HG02610 (cell line): ENCODE results near the gene LIN54.
"Not testable (repeated sequence)": the region's sequence is repeated elsewhere in the genome, so short reads cannot be mapped to it uniquely, and the experiment has no call there.

ENCODE experiments used
- ATAC-seq: cut with Tn5 transposase; IDR thresholded peaks from one replicate; pipeline ENCODE4 v1.9.1; 2021; ENCODE audit warnings: mild to moderate bottlenecking, moderate library complexity; ENCODE audit not compliant: unreplicated experiment

Gene LIN54

DNA sequence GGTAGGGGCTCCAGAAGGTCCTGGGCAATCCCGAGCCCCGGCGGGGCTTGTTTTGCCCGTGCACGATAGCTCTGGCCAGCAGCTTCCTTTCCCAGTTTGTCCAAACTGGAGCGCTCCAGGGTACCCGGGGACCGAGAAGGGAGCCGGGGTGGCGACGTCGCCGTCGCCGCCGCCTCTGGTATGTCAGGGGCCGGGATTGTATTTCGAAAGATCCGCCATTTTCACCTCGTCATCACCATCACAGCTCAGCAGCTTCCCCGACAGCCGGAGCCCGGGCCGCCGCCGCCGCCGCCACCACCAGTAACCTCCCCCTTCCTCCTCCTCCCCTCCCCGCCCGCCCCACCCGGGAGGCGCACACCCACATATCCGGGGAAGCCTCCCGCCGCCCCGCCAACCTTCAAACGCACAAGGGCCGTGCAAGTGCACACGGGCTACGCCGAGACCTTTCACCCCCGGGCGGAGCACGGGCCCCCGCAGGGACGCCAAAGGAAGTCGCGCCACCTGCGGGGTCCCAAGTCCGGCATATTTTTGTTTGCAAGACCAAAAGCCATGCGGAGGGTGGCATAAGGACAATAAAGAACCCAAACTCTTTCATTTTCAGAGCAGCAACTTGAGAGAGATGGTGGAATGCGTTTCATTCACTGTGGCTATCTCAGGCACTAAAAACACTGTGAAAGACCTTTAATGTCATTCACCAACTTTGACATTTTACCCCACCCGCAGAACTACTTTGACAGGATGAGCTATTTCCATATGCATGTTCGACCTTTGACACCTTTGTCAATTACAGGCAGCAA is at the start of gene LIN54:
Gene LIN54 (minus strand): TSS at position 302 of the 797 bp plus-strand sequence. CDS start 25,979 bp downstream, outside the sequence.
- peak; percentile 38 for ATAC-seq

GRCh38 chr4:83054928-83055327 is 44.3 kb upstream of the LIN54 start:
- no peak for ATAC-seq

GRCh38 chr4:83048781-83049180 is 38.2 kb upstream of the LIN54 start:
- not testable (repeated sequence) for ATAC-seq

- ATAC-seq: no peak
Measured at GRCh38 chr4:83046693-83047473, 36.3 kb upstream of the LIN54 start.

GRCh38 chr4:83043801-83044407 is 33.3 kb upstream of the LIN54 start:
- ATAC-seq: no peak

- ATAC-seq: not testable (repeated sequence)
Measured at GRCh38 chr4:83043157-83043556, 32.5 kb upstream of the LIN54 start.

GRCh38 chr4:83040269-83040668 is 29.6 kb upstream of the LIN54 start:
- no peak for ATAC-seq

- no peak for ATAC-seq
Measured at GRCh38 chr4:83036991-83037665, 26.5 kb upstream of the LIN54 start.

- peak; percentile 99 for ATAC-seq
Measured at GRCh38 chr4:83034630-83035494, 24.2 kb upstream of the LIN54 start, which contains the start of gene COPS4. Gene COPS4 (plus strand): TSS chr4:83035183. CDS start chr4:83035225, 42 bp downstream.

DNA sequence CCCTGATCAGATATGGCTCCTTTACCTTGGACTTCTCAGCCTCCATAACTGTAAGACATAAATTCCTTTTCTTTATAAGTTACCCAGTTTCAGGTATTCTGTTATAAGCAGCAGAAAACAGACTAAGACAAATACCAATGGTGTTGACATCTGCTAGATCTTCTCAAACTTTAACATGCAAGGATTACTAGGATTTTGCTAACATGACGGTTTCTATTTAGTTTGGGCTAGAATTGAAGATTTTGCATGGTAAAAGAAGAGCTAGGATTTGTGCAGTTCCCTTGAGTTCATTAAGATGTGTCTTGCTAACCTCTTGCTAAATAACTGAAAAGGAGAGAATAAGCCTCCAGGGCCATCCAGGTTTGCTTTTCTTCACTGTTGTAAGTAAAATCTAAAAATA is 19.1 kb upstream of the LIN54 start:
- ATAC-seq: no peak

GRCh38 chr4:83028976-83029375 is 18.4 kb upstream of the LIN54 start:
- ATAC-seq: no peak

DNA sequence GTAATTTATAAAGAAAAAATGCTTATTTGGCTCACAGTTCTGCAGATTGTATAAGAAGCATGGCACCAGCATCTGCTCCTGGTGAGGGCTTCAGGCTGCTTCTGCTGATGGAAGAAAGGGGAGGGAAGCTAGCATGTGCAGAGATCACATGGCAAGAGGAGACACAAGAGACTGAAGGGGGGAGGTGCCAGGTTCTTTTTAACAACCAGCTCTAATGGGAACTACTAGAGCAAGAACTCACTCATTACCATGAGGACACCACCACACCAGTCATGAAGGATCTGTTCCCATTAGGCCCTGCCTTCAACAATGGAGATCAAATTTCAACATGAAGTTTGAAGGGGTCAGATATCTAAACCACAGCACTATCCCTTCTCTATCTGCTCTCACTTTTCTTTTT is 14.9 kb upstream of the LIN54 start:
- ATAC-seq: no peak

DNA sequence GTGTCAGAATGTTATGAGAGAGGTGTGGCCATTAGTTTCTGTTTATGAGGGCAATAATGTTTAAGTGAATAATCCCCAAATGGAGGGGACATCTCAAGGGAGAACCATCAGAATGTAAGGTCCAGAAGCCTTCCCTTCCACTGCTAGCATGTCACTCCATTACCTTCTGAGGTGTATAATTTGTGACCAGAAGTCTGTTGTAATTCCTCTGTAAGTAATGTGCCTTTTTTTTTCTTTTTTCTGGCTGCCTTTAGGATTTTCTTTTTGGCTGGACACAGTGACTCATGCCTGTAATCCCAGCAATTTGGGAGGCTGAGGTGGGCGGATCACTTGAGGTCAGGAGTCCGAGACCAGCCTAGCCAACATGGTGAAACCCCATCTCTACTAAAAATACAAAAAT is 13.6 kb upstream of the LIN54 start:
- no peak for ATAC-seq

DNA sequence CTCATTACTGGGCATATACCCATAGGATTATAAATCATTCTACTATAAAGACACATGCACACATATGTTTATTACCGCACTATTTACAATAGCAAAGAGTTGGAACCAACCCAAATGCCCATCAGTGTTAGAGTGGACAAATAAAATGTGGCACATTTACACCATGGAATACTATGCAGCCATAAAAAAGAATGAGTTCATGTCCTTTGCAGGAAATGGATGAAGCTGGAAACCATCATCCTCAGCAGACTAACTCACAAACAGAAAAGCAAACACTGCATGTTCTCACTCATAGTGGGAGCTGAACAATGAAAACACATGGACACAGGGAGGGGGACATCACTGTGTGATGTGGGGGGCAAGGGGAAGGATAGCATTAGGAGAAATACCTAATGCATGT is 13.0 kb upstream of the LIN54 start:
- ATAC-seq: not testable (repeated sequence)

- no peak for ATAC-seq
Measured at GRCh38 chr4:83022724-83023450, 12.3 kb upstream of the LIN54 start.

DNA sequence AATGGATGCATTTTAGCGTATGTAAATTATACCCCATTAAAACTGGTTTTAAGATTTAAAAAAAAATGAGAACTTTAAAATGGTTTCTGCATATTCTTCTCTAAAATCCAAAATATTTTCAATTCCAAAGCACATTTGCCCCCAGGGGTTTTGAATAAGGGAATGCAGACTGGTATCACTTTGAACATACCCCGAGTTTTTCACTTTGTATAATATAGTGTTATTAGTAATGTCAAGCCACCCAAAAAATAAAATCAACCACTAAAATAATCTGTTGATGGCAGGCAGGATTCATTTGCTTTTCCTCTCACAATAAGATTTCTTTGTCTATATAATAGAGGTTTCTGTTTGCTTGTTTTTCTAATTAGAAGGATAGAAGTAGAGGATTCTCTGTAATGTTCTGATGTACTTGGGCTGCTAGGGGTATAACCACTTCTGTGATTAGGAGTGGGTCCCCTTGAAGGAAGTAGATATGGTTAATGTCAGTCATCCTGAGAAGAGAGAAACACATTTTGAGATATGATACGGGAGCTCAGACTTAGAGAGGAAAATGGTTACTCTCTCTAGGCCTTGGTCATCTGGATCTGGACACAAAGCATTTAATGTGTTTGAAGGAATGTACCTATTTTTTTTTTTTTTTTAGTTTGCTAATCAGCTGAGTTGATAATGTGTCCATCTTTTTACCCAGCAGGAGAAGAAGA is 9.3 kb upstream of the LIN54 start:
- ATAC-seq: peak; percentile 96

- ATAC-seq: no peak
Measured at GRCh38 chr4:83013902-83014301, 3.3 kb upstream of the LIN54 start.

- ATAC-seq: no peak
Measured at GRCh38 chr4:83013420-83013867, 2.8 kb upstream of the LIN54 start.
